ENCODE measurements around the gene BEST2. TPM values are rescaled to one million over a fixed set of nuclear protein-coding genes. Genes with fewer than 3 reads are reported as not detected.

BEST2 gene
- total RNA-seq, 1 donor from 2014 or later, result not detected

GRCh38 chr19:12788682-12789097 is 37.1 kb downstream of the BEST2 start:
- DNase-seq (peak; percentile 91), ATAC-seq (no peak)
- TF ChIP-seq CTCF (IDR thresholded peaks at IDR 0.05), result no peak
- peak overlapping the region; percentile 100 for H3K27ac ChIP-seq
- no peaks in the 10 kb centered on the region for H3K36me3 ChIP-seq
- peak overlapping the region; percentile 88 for H3K4me3 ChIP-seq
- intact Hi-C loops (cut with DNase I), result no loop called here
- H3K9me3 ChIP-seq, result no peaks in the 10 kb centered on the region
- no peaks in the 10 kb centered on the region for H3K27me3 ChIP-seq
- peaks cover 56% of the 10 kb centered on the region for H3K4me1 ChIP-seq

- no peaks in the 10 kb centered on the region for H3K9me3 ChIP-seq
- ATAC-seq (no peak), DNase-seq (no peak)
- peak overlapping the region; percentile 100 for H3K27ac ChIP-seq
- H3K4me3 ChIP-seq, result peak overlapping the region; percentile 88
- H3K4me1 ChIP-seq, result peaks cover 50% of the 10 kb centered on the region
- TF ChIP-seq CTCF (IDR thresholded peaks at IDR 0.05), result no peak
- intact Hi-C loops (cut with DNase I), result no loop called here
- no peaks in the 10 kb centered on the region for H3K36me3 ChIP-seq
- no peaks in the 10 kb centered on the region for H3K27me3 ChIP-seq
These were observed 37.7 kb downstream of the BEST2 start for GRCh38 chr19:12789098-12789903.

- Histone ChIP-seq H3K27me3 (no peaks in the 10 kb centered on the region), H3K9me3 (no peaks in the 10 kb centered on the region), H3K36me3 (no peaks in the 10 kb centered on the region), H3K4me1 (peaks cover 43% of the 10 kb centered on the region), H3K27ac (peak overlapping the region; percentile 100), H3K4me3 (peak overlapping the region; percentile 88)
- DNase-seq (peak; percentile 99), ATAC-seq (peak; percentile 58)
- no peak for TF ChIP-seq CTCF (IDR thresholded peaks at IDR 0.05)
- intact Hi-C loops (cut with DNase I), result no loop called here
These were observed 38.5 kb downstream of the BEST2 start for GRCh38 chr19:12789904-12790619.

GRCh38 chr19:12790628-12791344 is 39.2 kb downstream of the BEST2 start:
- Histone ChIP-seq H3K27me3 (no peaks in the 10 kb centered on the region), H3K36me3 (no peaks in the 10 kb centered on the region), H3K9me3 (no peaks in the 10 kb centered on the region), H3K27ac (peak overlapping the region; percentile 100), H3K4me1 (peaks cover 39% of the 10 kb centered on the region), H3K4me3 (peak overlapping the region; percentile 88)
- DNase-seq, result no peak
- no peak for ATAC-seq
- intact Hi-C loops (cut with DNase I), result no loop called here
- TF ChIP-seq CTCF (IDR thresholded peaks at IDR 0.05), result no peak

- TF ChIP-seq CTCF (IDR thresholded peaks at IDR 0.05), result peak; percentile 11
- ATAC-seq (peak; percentile 64), DNase-seq (peak; percentile 99)
- H3K4me3 ChIP-seq, result peak within 1 kb of the TSS; percentile 88
- H3K27me3 ChIP-seq, result no peaks in the 10 kb centered on the region
- H3K36me3 ChIP-seq, result no peaks in the 10 kb centered on the region
- H3K27ac ChIP-seq, result peak within 1 kb of the TSS; percentile 100
- H3K4me1 ChIP-seq, result peaks cover 39% of the 10 kb centered on the region
- no peaks in the 10 kb centered on the region for H3K9me3 ChIP-seq
- intact Hi-C loops (cut with DNase I), result no loop called here
These were observed 39.9 kb downstream of the BEST2 start, which contains the start of gene JUNB for GRCh38 chr19:12791345-12792050. JUNB (plus strand) TSS chr19:12791486; CDS start chr19:12791772, 286 bp downstream.
